ENCODE data around the gene PRKAR2B. TPM values are rescaled to one million over a fixed set of nuclear protein-coding genes. Genes with fewer than 3 reads are reported as not detected.

PRKAR2B gene
- total RNA-seq, 1 donor = 2.7 TPM

GRCh38 chr7:107145067-107145838 is 100.7 kb downstream of the PRKAR2B start:
- TF ChIP-seq, protein P1, sequence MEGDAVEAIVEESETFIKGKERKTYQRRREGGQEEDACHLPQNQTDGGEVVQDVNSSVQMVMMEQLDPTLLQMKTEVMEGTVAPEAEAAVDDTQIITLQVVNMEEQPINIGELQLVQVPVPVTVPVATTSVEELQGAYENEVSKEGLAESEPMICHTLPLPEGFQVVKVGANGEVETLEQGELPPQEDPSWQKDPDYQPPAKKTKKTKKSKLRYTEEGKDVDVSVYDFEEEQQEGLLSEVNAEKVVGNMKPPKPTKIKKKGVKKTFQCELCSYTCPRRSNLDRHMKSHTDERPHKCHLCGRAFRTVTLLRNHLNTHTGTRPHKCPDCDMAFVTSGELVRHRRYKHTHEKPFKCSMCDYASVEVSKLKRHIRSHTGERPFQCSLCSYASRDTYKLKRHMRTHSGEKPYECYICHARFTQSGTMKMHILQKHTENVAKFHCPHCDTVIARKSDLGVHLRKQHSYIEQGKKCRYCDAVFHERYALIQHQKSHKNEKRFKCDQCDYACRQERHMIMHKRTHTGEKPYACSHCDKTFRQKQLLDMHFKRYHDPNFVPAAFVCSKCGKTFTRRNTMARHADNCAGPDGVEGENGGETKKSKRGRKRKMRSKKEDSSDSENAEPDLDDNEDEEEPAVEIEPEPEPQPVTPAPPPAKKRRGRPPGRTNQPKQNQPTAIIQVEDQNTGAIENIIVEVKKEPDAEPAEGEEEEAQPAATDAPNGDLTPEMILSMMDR (IDR thresholded peaks at IDR 0.05; ENCODE audit: insufficient read depth, low read length) = no peak
- DNase-seq (ENCODE audit: low read depth) = no peak
- H3K4me3 ChIP-seq (ENCODE audit: low read depth, low read length) = no peak overlapping the region

GRCh38 chr7:107147464-107148393 is 103.2 kb downstream of the PRKAR2B start:
- H3K4me3 ChIP-seq (ENCODE audit: low read depth, low read length) = no peak overlapping the region
- DNase-seq (ENCODE audit: low read depth) = peak; percentile 62
- TF ChIP-seq, protein P1 (IDR thresholded peaks at IDR 0.05; ENCODE audit: insufficient read depth, low read length) = peak; percentile 76

DNA sequence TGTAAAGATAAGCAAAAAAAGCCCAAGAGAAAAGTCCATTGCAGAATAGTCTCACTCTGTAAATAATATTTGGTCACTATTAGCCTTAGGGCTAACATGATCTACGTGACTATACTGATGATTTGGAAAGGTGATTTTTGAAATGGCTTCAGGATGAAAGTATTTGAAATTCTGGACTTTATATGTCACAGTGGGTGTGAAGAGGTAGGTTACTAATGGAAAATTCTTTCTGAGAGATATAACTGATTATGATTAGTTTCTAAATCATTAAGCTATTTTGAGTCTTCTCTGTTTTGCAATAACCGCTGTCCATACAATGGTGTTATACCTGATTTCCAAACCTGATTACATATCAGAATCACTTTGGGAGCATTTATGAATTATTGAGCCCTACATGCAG is 104.2 kb downstream of the PRKAR2B start:
- TF ChIP-seq, protein P1 (IDR thresholded peaks at IDR 0.05; ENCODE audit: insufficient read depth, low read length) = no peak
- DNase-seq (ENCODE audit: low read depth) = no peak

DNA sequence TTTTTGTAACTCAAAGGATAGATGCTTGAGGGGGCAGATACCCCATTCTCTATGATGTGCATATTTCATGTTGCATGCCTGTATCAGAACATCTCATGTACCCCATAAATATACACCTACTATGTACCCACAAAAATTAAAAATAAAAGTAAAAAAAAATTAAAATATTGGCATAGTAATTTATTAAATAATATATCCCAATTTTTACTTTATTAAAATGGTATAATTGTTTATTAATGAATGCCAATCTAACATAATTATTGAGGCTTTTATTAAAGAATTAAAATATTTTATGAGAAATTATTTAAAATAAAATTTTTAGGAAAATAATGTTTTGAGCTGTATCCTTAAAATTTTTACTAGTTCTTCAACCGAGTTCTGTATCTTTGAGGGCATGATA is 105.4 kb downstream of the PRKAR2B start:
- no peak overlapping the region for H3K4me3 ChIP-seq (ENCODE audit: low read depth, low read length)
- DNase-seq (ENCODE audit: low read depth) = no peak
- TF ChIP-seq, protein P1 (IDR thresholded peaks at IDR 0.05; ENCODE audit: insufficient read depth, low read length) = no peak

More for the DNA sequence above, 104.2 kb downstream of the PRKAR2B start:
- H3K4me3 ChIP-seq (ENCODE audit: low read depth, low read length) = no peak overlapping the region

- peak; percentile 87 for DNase-seq (ENCODE audit: low read depth)
- no peak overlapping the region for H3K4me3 ChIP-seq (ENCODE audit: low read depth, low read length)
- TF ChIP-seq, protein P1 (IDR thresholded peaks at IDR 0.05; ENCODE audit: insufficient read depth, low read length) = peak; percentile 65
These were observed 106.0 kb downstream of the PRKAR2B start for GRCh38 chr7:107150375-107151073.

GRCh38 chr7:107151538-107151937 is 107.0 kb downstream of the PRKAR2B start:
- TF ChIP-seq, protein P1 (IDR thresholded peaks at IDR 0.05; ENCODE audit: insufficient read depth, low read length) = no peak
- no peak for DNase-seq (ENCODE audit: low read depth)
- H3K4me3 ChIP-seq (ENCODE audit: low read depth, low read length) = no peak overlapping the region

Data from fibroblast of the aortic adventitia (primary cell).